Subcutaneous adipose tissue (tissue), 4 donors: Measurements from ENCODE around the gene AHRR. TPM values are rescaled to one million over a fixed set of nuclear protein-coding genes. Genes with fewer than 3 reads are reported as not detected.

Source experiments
- total RNA-seq, 4 donors: library from RNA; depleted of rRNA; stranded (reverse); fragments of >200 nt; gene quantifications; one replicate each; pipeline ENCODE4 v1.1.0, GENCODE V29; 2016
- TF ChIP-seq, protein P1 (sequence below): fragments of 450-650 bp; IDR thresholded peaks from one replicate; pipeline ENCODE4 v1.5.1; 2016; ENCODE audit warnings: low read depth, mild to moderate bottlenecking, control low read depth, antibody characterized with exemption, moderate library complexity

Gene AHRR
- total RNA-seq, 4 donors from 2014 or later, result 0.34 to 1.1 (median 0.46) TPM

DNA sequence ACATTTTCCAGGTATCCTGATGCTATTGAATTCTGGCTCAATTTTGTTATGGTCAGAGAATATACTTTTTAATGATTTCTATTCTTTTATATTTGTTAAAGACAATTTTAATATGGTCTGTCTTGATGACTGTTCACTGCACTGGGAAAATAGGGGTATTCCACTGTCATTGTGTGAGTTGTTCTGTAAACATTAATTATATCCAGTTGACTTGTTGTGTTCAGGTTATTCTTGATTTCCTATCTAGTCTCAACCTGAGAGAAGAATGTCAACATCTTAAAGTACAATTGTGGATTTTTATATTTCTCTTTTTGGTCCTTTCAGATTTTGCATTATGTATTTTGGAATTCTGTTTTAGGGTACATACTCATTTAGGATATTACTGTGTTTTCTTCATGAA is 61.6 kb downstream of the AHRR start:
- TF ChIP-seq, protein P1, sequence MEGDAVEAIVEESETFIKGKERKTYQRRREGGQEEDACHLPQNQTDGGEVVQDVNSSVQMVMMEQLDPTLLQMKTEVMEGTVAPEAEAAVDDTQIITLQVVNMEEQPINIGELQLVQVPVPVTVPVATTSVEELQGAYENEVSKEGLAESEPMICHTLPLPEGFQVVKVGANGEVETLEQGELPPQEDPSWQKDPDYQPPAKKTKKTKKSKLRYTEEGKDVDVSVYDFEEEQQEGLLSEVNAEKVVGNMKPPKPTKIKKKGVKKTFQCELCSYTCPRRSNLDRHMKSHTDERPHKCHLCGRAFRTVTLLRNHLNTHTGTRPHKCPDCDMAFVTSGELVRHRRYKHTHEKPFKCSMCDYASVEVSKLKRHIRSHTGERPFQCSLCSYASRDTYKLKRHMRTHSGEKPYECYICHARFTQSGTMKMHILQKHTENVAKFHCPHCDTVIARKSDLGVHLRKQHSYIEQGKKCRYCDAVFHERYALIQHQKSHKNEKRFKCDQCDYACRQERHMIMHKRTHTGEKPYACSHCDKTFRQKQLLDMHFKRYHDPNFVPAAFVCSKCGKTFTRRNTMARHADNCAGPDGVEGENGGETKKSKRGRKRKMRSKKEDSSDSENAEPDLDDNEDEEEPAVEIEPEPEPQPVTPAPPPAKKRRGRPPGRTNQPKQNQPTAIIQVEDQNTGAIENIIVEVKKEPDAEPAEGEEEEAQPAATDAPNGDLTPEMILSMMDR, result no peak

DNA sequence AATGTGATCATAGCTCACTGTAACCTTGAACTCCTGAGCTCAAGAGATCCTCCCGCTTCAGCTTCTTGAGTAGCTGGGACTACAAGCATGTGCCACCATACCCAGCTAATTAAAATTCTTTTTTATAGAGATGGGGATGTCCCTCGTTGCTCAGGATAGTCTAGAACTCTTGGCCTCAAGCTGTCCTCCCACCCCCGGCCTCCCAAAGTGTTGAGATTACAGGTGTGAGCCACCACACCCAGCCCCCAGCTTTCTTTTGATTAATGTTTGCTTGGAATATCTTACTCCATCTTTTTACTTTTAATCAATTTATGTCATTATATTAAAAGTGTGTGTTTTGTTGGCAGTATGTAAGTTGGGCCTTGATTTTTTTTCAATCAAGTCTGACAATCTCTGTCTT is 62.1 kb downstream of the AHRR start:
- TF ChIP-seq, protein P1, result no peak

DNA sequence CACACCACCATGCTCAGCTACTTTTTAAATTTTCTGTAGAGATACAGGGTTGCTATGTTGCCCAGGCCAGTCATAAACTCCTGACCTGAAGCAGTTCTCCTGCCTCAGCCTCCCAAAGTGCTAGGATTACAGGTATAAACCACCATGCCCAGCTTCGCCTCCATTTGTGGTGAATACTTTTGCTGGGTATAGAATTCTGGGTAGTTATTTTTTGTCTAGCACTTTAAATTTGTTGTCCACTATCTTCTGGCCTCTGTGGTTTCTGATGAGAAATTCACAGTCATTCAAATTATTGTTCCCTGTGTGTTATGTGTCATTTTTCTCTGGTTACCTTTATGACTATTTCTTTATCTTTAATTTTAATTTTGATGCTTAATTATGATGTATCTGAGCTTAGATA is 63.8 kb downstream of the AHRR start:
- TF ChIP-seq, protein P1, result no peak

DNA sequence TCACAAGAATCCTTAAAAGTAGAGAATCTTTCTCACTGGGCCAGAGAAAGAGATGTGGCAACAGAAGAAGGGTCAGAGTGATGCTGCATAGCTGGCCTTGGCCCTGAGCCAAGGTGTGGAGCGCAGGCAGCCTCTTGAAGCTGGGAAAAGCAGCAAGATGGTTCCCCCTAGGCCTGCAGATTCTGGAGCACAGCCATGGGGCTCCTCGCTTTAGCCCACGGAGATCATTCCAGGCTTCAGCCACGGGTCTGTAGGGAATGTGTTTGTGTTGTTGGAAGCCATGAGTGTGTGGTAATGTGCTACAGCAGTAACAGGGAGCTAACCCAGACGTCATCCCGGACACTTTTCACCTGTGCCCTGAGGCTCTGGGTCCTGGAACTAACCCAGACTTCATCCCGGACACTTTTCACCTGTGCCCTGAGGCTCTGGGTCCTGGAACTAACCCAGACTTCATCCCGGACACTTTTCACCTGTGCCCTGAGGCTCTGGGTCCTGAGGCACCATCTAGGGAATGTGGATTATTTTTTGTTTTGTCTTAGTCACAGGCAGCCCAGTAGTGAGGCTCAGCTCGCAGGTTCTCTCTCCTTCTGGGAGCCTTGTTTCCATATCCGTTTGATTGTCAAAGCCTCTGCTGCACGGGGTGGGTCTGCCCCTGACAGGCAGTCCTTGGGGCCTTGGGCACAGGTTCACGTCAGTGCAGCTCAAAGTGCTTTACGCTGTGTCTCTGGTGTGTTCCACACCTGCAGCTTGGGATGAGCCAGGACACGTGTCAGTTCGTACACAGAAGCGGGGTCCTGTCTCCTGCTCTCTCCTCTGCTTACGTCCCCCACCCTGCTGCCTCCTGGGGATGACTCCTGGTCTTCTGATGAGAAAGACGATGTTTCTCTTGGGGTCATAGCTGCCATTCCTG is 65.2 kb downstream of the AHRR start:
- TF ChIP-seq, protein P1, result no peak

DNA sequence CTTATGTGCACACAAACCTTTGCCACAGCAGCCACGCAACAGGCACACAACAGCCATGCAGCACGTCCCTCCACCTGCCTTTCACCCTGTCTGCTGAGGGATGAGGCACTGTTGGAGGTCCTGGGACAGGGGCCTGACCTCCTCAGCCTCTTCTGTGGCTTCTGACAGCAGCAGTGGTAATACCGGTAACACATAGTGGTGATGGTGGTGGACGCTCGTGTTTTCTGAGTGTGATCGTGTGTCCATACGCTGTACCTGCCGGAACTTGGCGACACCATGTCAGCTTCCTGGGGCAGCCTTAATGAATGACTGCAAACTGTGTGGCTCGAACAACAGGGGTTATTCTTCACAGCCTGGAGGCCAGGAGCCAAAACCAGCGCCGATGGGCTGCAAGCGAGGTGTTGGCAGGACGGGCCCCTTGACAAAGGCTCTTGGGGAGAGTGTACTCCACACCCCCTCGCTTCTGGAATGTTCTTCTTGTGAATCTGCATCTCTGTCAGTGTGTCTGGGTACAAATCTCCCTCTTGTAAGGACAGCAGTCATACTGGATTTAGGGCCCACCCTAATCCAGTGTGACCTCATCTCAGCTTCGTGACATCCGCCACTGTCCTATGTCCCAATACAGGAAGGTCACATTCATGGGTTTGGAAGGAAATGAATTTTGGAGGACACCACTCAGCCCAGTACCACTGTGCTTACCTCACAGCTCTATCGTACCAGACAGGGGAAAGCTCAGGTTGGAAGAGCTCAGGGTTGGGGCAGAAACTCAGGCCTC is 66.2 kb downstream of the AHRR start:
- TF ChIP-seq, protein P1, result no peak

DNA sequence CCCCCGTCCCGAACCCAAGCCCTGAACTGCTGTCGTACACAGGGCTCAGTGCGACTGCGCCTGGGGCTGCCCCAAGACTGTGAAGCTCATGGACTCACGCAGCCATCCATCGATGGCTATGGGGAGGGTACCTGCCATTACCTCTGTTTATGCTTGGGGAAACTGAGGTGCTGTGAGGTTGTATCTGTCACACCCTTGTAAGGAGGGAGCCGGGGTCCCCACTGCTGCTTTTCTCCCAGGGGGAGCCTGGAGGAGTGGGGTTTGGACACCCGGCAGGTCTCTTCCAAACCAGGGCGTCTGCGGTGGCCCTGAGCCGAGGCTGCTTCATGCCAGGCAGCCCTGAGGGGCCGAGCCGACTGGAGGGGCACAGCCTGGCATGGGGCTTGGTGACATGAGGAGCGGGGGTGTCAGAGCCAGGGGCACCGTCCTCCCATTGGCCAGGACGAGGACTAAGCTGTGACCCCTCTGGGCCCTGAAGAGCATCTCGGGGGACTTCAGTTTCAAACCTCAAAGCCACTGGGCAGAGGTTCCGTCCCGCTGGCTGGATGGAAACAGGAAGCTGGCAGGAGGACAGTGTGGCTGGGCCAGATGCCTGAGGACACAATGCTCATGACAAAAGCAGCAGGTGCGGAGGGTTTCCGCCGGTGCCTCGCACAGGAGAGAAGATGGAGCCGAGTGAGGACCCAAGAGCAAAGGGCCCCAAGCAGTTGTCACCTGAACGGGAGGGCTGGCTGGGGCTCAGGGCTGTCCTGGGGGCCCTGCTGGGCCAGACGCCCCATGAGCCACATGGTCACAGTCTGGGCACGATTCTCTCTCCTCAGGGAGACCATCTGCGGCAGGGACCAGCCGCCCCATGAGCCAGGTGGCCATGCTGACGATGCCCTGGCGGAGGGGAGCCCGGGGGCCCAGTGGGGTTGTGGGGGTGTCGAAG is 67.0 kb downstream of the AHRR start:
- TF ChIP-seq, protein P1, result no peak
